Activated effector memory CD4-positive, alpha-beta T cell treated with anti-CD3 and anti-CD28 coated beads, Interleukin-2, amount 50 U/mL, for 16 hours (primary cell): ENCODE data around the gene ANKFN1.

ENCODE experiments used
- DNase-seq: peaks from one replicate; pipeline ENCODE4 v3.0.0-alpha.2; 2020

Gene ANKFN1

GRCh38 chr17:56449176-56449575, 295.9 kb downstream of the ANKFN1 start:
- DNase-seq, result no peak

- no peak for DNase-seq
These were observed 298.4 kb downstream of the ANKFN1 start for GRCh38 chr17:56451629-56452028.

- DNase-seq, result no peak
These were observed 299.2 kb downstream of the ANKFN1 start for GRCh38 chr17:56452461-56452860.

- no peak for DNase-seq
These were observed 304.2 kb downstream of the ANKFN1 start for GRCh38 chr17:56457501-56457900.

GRCh38 chr17:56465886-56466285, 312.6 kb downstream of the ANKFN1 start:
- no peak for DNase-seq

GRCh38 chr17:56468840-56469239, 315.6 kb downstream of the ANKFN1 start:
- no peak for DNase-seq

- DNase-seq, result no peak
These were observed 318.4 kb downstream of the ANKFN1 start for GRCh38 chr17:56471696-56472095.

- no peak for DNase-seq
These were observed 321.8 kb downstream of the ANKFN1 start for GRCh38 chr17:56475116-56475515.

- DNase-seq, result no peak
These were observed 325.7 kb downstream of the ANKFN1 start for GRCh38 chr17:56478836-56479447.

GRCh38 chr17:56480501-56480900, 327.2 kb downstream of the ANKFN1 start:
- no peak for DNase-seq

GRCh38 chr17:56481659-56482058, 328.4 kb downstream of the ANKFN1 start:
- DNase-seq, result no peak

GRCh38 chr17:56482229-56482628, 329.0 kb downstream of the ANKFN1 start:
- DNase-seq, result no peak

- DNase-seq, result no peak
These were observed 333.5 kb downstream of the ANKFN1 start for GRCh38 chr17:56486732-56487131.

- no peak for DNase-seq
These were observed 335.5 kb downstream of the ANKFN1 start for GRCh38 chr17:56488800-56489199.

- no peak for DNase-seq
These were observed 336.7 kb downstream of the ANKFN1 start for GRCh38 chr17:56489980-56490379.

GRCh38 chr17:56495556-56495955, 342.3 kb downstream of the ANKFN1 start:
- no peak for DNase-seq

- DNase-seq, result no peak
These were observed 343.9 kb downstream of the ANKFN1 start for GRCh38 chr17:56497132-56497531.

GRCh38 chr17:56499799-56500388, 346.6 kb downstream of the ANKFN1 start:
- DNase-seq, result no peak

- DNase-seq, result no peak
These were observed 348.9 kb downstream of the ANKFN1 start for GRCh38 chr17:56502120-56502654.

GRCh38 chr17:56505154-56505756, 352.0 kb downstream of the ANKFN1 start:
- no peak for DNase-seq

- DNase-seq, result no peak
These were observed 353.1 kb downstream of the ANKFN1 start for GRCh38 chr17:56506349-56506748.

GRCh38 chr17:56510554-56511342, 357.5 kb downstream of the ANKFN1 start:
- DNase-seq, result no peak

- DNase-seq, result no peak
These were observed 361.0 kb downstream of the ANKFN1 start for GRCh38 chr17:56514264-56514663.

- DNase-seq, result no peak
These were observed 361.6 kb downstream of the ANKFN1 start for GRCh38 chr17:56514899-56515298.
